Progenitor cell of endocrine pancreas (in vitro differentiated cells): ENCODE measurements around the gene ADAM33. TPM values are rescaled to one million over a fixed set of nuclear protein-coding genes. Genes with fewer than 3 reads are reported as not detected.

Experiments used
- DNase-seq: peaks from one replicate; pipeline ENCODE4 v3.0.0; 2021; ENCODE audit warnings: low spot score; ENCODE audit not compliant: unreplicated experiment
- H3K27ac Mint-ChIP-seq: 2 replicates; pipeline ENCODE4 v1.8.0; 2021; ENCODE audit warnings: mild to moderate bottlenecking, moderate library complexity, mixed read lengths
- H3K27me3 Mint-ChIP-seq: 2 replicates; pipeline ENCODE4 v1.8.0; 2021; ENCODE audit warnings: mixed read lengths
- H3K36me3 Mint-ChIP-seq: 2 replicates; pipeline ENCODE4 v1.8.0; 2022; ENCODE audit warnings: mixed read lengths; ENCODE audit not compliant: insufficient read depth
- H3K4me1 Mint-ChIP-seq: 2 replicates; pipeline ENCODE4 v1.8.0; 2021; ENCODE audit warnings: low read depth, mixed read lengths
- H3K4me3 Mint-ChIP-seq: 2 replicates; pipeline ENCODE4 v1.8.0; 2021; ENCODE audit warnings: low read depth, mild to moderate bottlenecking, moderate library complexity, mixed read lengths
- H3K9me3 Mint-ChIP-seq: 2 replicates; pipeline ENCODE4 v1.8.0; 2021; ENCODE audit warnings: low read depth, mixed read lengths
- CTCF ChIP-seq: fragments of 200-600 bp; sonication (generic); IDR thresholded peaks from one replicate; pipeline ENCODE4 v1.5.0; 2021; ENCODE audit warnings: antibody characterized with exemption, mild to moderate bottlenecking; ENCODE audit not compliant: unreplicated experiment
- total RNA-seq: library from RNA; stranded (reverse); gene quantifications from 2 replicates; pipeline ENCODE4 v1.2.1, GENCODE V29; 2021

ADAM33 gene
- total RNA-seq, 1 donor from 2014 or later = 0.67 TPM

GRCh38 chr20:3701061-3701998, 19.5 kb upstream of the ADAM33 start:
- no peak overlapping the region for H3K4me3 Mint-ChIP-seq
- no peaks in the 10 kb centered on the region for H3K4me1 Mint-ChIP-seq
- H3K36me3 Mint-ChIP-seq = no peaks in the 10 kb centered on the region
- H3K9me3 Mint-ChIP-seq = no peaks in the 10 kb centered on the region
- no peak for TF ChIP-seq CTCF
- no peak overlapping the region for H3K27ac Mint-ChIP-seq
- H3K27me3 Mint-ChIP-seq = peaks cover 3% of the 10 kb centered on the region
- DNase-seq = no peak

GRCh38 chr20:3699037-3699436, 17.2 kb upstream of the ADAM33 start:
- no peaks in the 10 kb centered on the region for H3K9me3 Mint-ChIP-seq
- no peak overlapping the region for H3K27ac Mint-ChIP-seq
- H3K4me1 Mint-ChIP-seq = no peaks in the 10 kb centered on the region
- no peak for DNase-seq
- no peaks in the 10 kb centered on the region for H3K36me3 Mint-ChIP-seq
- peaks cover 3% of the 10 kb centered on the region for H3K27me3 Mint-ChIP-seq
- no peak for TF ChIP-seq CTCF
- no peak overlapping the region for H3K4me3 Mint-ChIP-seq

GRCh38 chr20:3698591-3699001, 16.8 kb upstream of the ADAM33 start:
- DNase-seq = no peak
- peaks cover 3% of the 10 kb centered on the region for H3K27me3 Mint-ChIP-seq
- H3K27ac Mint-ChIP-seq = no peak overlapping the region
- H3K9me3 Mint-ChIP-seq = no peaks in the 10 kb centered on the region
- H3K4me1 Mint-ChIP-seq = no peaks in the 10 kb centered on the region
- TF ChIP-seq CTCF = no peak
- H3K36me3 Mint-ChIP-seq = no peaks in the 10 kb centered on the region
- no peak overlapping the region for H3K4me3 Mint-ChIP-seq

GRCh38 chr20:3697588-3698305, 15.9 kb upstream of the ADAM33 start:
- Mint-ChIP-seq H3K4me3 (no peak overlapping the region), H3K9me3 (no peaks in the 10 kb centered on the region), H3K27me3 (peaks cover 3% of the 10 kb centered on the region), H3K4me1 (no peaks in the 10 kb centered on the region), H3K27ac (no peak overlapping the region), H3K36me3 (no peaks in the 10 kb centered on the region)
- TF ChIP-seq CTCF = no peak
- no peak for DNase-seq

GRCh38 chr20:3696745-3697587, 15.2 kb upstream of the ADAM33 start:
- Mint-ChIP-seq H3K9me3 (no peaks in the 10 kb centered on the region), H3K27me3 (peaks cover 2% of the 10 kb centered on the region), H3K4me3 (no peak overlapping the region), H3K4me1 (no peaks in the 10 kb centered on the region), H3K27ac (no peak overlapping the region), H3K36me3 (no peaks in the 10 kb centered on the region)
- no peak for TF ChIP-seq CTCF
- DNase-seq = no peak
